ENCODE measurements around the gene PHF21A.
"Not testable (repeated sequence)": the region's sequence is repeated elsewhere in the genome, so short reads cannot be mapped to it uniquely, and the experiment has no call there.

PHF21A gene

GRCh38 chr11:46121724-46122477 is 647 bp upstream of the PHF21A start:
- peak overlapping the region; percentile 88 for H3K27ac ChIP-seq
- peak; percentile 78 for DNase-seq (ENCODE audit: low read depth, low spot score)

- DNase-seq (ENCODE audit: low read depth, low spot score): peak; percentile 37
These were observed 631 bp downstream of the PHF21A start for GRCh38 chr11:46120346-46121300.

GRCh38 chr11:46119352-46120216 is 1.7 kb downstream of the PHF21A start:
- peak overlapping the region; percentile 88 for H3K27ac ChIP-seq
- DNase-seq (ENCODE audit: low read depth, low spot score): peak; percentile 10

More at GRCh38 chr11:46120346-46121300, 631 bp downstream of the PHF21A start:
- H3K27ac ChIP-seq: peak overlapping the region; percentile 88

GRCh38 chr11:46118702-46119351 is 2.4 kb downstream of the PHF21A start:
- DNase-seq (ENCODE audit: low read depth, low spot score): no peak
- peak overlapping the region; percentile 88 for H3K27ac ChIP-seq

GRCh38 chr11:46117842-46118241 is 3.4 kb downstream of the PHF21A start:
- no peak overlapping the region for H3K27ac ChIP-seq
- DNase-seq (ENCODE audit: low read depth, low spot score): no peak

- H3K27ac ChIP-seq; DNase-seq (ENCODE audit: low read depth, low spot score): not testable (repeated sequence)
These were observed 4.6 kb downstream of the PHF21A start for GRCh38 chr11:46116712-46117037.

GRCh38 chr11:46116007-46116711 is 5.1 kb downstream of the PHF21A start:
- DNase-seq (ENCODE audit: low read depth, low spot score): no peak
- no peak overlapping the region for H3K27ac ChIP-seq

- DNase-seq (ENCODE audit: low read depth, low spot score): no peak
- H3K27ac ChIP-seq: no peak overlapping the region
These were observed 6.3 kb downstream of the PHF21A start for GRCh38 chr11:46114961-46115360.

- H3K27ac ChIP-seq: no peak overlapping the region
- no peak for DNase-seq (ENCODE audit: low read depth, low spot score)
These were observed 6.9 kb downstream of the PHF21A start for GRCh38 chr11:46114378-46114777.

GRCh38 chr11:46112961-46113607 is 8.2 kb downstream of the PHF21A start:
- DNase-seq (ENCODE audit: low read depth, low spot score): peak; percentile 14
- no peak overlapping the region for H3K27ac ChIP-seq

- DNase-seq (ENCODE audit: low read depth, low spot score): no peak
- H3K27ac ChIP-seq: no peak overlapping the region
These were observed 12.5 kb downstream of the PHF21A start for GRCh38 chr11:46108751-46109150.

GRCh38 chr11:46107780-46108179 is 13.5 kb downstream of the PHF21A start:
- DNase-seq (ENCODE audit: low read depth, low spot score): no peak
- H3K27ac ChIP-seq: no peak overlapping the region

- H3K27ac ChIP-seq: no peak overlapping the region
- DNase-seq (ENCODE audit: low read depth, low spot score): no peak
These were observed 13.9 kb downstream of the PHF21A start for GRCh38 chr11:46107408-46107718.

- no peak for DNase-seq (ENCODE audit: low read depth, low spot score)
- no peak overlapping the region for H3K27ac ChIP-seq
These were observed 14.5 kb downstream of the PHF21A start for GRCh38 chr11:46106530-46107407.

GRCh38 chr11:46105926-46106325 is 15.3 kb downstream of the PHF21A start:
- no peak for DNase-seq (ENCODE audit: low read depth, low spot score)
- H3K27ac ChIP-seq: no peak overlapping the region

- no peak overlapping the region for H3K27ac ChIP-seq
- DNase-seq (ENCODE audit: low read depth, low spot score): no peak
These were observed 16.1 kb downstream of the PHF21A start for GRCh38 chr11:46105134-46105628.

- H3K27ac ChIP-seq: no peak overlapping the region
- DNase-seq (ENCODE audit: low read depth, low spot score): no peak
These were observed 18.4 kb downstream of the PHF21A start for GRCh38 chr11:46102843-46103242.

GRCh38 chr11:46100670-46101069 is 20.6 kb downstream of the PHF21A start:
- DNase-seq (ENCODE audit: low read depth, low spot score): no peak
- H3K27ac ChIP-seq: no peak overlapping the region
